NCI-H2107 treated with DMSO at 0.1 percent for 48 hours (cell line): ENCODE results near the gene BLM.

Experiments
- DNase-seq: peaks from one replicate; lab custom pipeline; 2025; ENCODE audit not compliant: unreplicated experiment; lab: John Stamatoyannopoulos, UW

Gene BLM

GRCh38 chr15:90691369-90691768 is 25.8 kb upstream of the BLM start:
- DNase-seq: no peak

- no peak for DNase-seq
These were observed 25.0 kb upstream of the BLM start for GRCh38 chr15:90691982-90692773.

- DNase-seq: no peak
These were observed 22.2 kb upstream of the BLM start for GRCh38 chr15:90694987-90695386.

- no peak for DNase-seq
These were observed 20.0 kb upstream of the BLM start for GRCh38 chr15:90697175-90697574.

- no peak for DNase-seq
These were observed 18.5 kb upstream of the BLM start for GRCh38 chr15:90698629-90699028.

GRCh38 chr15:90701048-90701447 is 16.1 kb upstream of the BLM start:
- DNase-seq: no peak

GRCh38 chr15:90701880-90702630 is 15.1 kb upstream of the BLM start:
- DNase-seq: no peak

- no peak for DNase-seq
These were observed 13.7 kb upstream of the BLM start for GRCh38 chr15:90703455-90703854.

GRCh38 chr15:90705212-90705611 is 11.9 kb upstream of the BLM start:
- DNase-seq: no peak

- peak; percentile 32 for DNase-seq
These were observed 10.5 kb upstream of the BLM start for GRCh38 chr15:90706394-90707327.

- no peak for DNase-seq
These were observed 9.7 kb upstream of the BLM start for GRCh38 chr15:90707489-90707888.

GRCh38 chr15:90708516-90708915 is 8.6 kb upstream of the BLM start:
- DNase-seq: peak; percentile 47

- no peak for DNase-seq
These were observed 7.9 kb upstream of the BLM start for GRCh38 chr15:90709278-90709677.

GRCh38 chr15:90710436-90711027 is 6.6 kb upstream of the BLM start:
- DNase-seq: peak; percentile 31

- DNase-seq: peak; percentile 89
These were observed 5.7 kb upstream of the BLM start for GRCh38 chr15:90711418-90711824.

GRCh38 chr15:90711842-90712241 is 5.3 kb upstream of the BLM start:
- DNase-seq: no peak

GRCh38 chr15:90713081-90713480 is 4.1 kb upstream of the BLM start:
- DNase-seq: no peak

- no peak for DNase-seq
These were observed 700 bp upstream of the BLM start for GRCh38 chr15:90716317-90716975.

GRCh38 chr15:90718232-90718631 is 1.1 kb downstream of the BLM start:
- DNase-seq: no peak

- DNase-seq: no peak
These were observed 3.0 kb downstream of the BLM start for GRCh38 chr15:90720131-90720530.
